H54 (cell line): ENCODE results near the gene HMGXB3.
"Not testable (repeated sequence)": the region's sequence is repeated elsewhere in the genome, so short reads cannot be mapped to it uniquely, and the experiment has no call there.

Source experiments
- DNase-seq: peaks from one replicate; pipeline ENCODE4 v3.0.0; 2011; ENCODE audit warnings: low spot score, mixed read lengths; ENCODE audit not compliant: insufficient read length
- FAIRE-seq: peaks from 3 replicates; lab custom pipeline; 2011; peaks lifted over from hg19 to GRCh38; lab: Jason Lieb, UNC
- POLR2A ChIP-seq: IDR thresholded peaks from 2 replicates; pipeline ENCODE4 v1.6.1; 2011; ENCODE audit warnings: low read depth, mild to moderate bottlenecking, low read length

Gene HMGXB3

GRCh38 chr5:150017226-150018005 lies 16.9 kb downstream of the HMGXB3 start:
- DNase-seq: no peak
- no peak for TF ChIP-seq POLR2A
- no peak for FAIRE-seq

GRCh38 chr5:150020249-150020648 lies 19.7 kb downstream of the HMGXB3 start:
- TF ChIP-seq POLR2A: no peak
- DNase-seq: no peak
- FAIRE-seq: no peak

GRCh38 chr5:150021491-150022157 lies 21.1 kb downstream of the HMGXB3 start:
- TF ChIP-seq POLR2A: no peak
- peak; percentile 66 for FAIRE-seq
- no peak for DNase-seq

- TF ChIP-seq POLR2A: no peak
- FAIRE-seq (peak; percentile 55), DNase-seq (no peak)
Observed at GRCh38 chr5:150022158-150022531, 21.6 kb downstream of the HMGXB3 start.

- no peak for FAIRE-seq
- no peak for DNase-seq
- no peak for TF ChIP-seq POLR2A
Observed at GRCh38 chr5:150022681-150023080, 22.1 kb downstream of the HMGXB3 start.

- no peak for TF ChIP-seq POLR2A
- FAIRE-seq (no peak), DNase-seq (no peak)
Observed at GRCh38 chr5:150023136-150023535, 22.6 kb downstream of the HMGXB3 start.

- TF ChIP-seq POLR2A: no peak
- FAIRE-seq: no peak
- no peak for DNase-seq
Observed at GRCh38 chr5:150024346-150024984, 23.9 kb downstream of the HMGXB3 start.

- DNase-seq (no peak), FAIRE-seq (no peak)
- no peak for TF ChIP-seq POLR2A
Observed at GRCh38 chr5:150026682-150027172, 26.2 kb downstream of the HMGXB3 start.

- not testable (repeated sequence) for FAIRE-seq, DNase-seq
Observed at GRCh38 chr5:150028047-150028446, 27.5 kb downstream of the HMGXB3 start.

- DNase-seq: no peak
- TF ChIP-seq POLR2A: no peak
- no peak for FAIRE-seq
Observed at GRCh38 chr5:150033334-150033733, 32.8 kb downstream of the HMGXB3 start.

- TF ChIP-seq POLR2A: no peak
- FAIRE-seq (no peak), DNase-seq (no peak)
Observed at GRCh38 chr5:150034662-150035061, 34.1 kb downstream of the HMGXB3 start.

- FAIRE-seq: no peak
- no peak for TF ChIP-seq POLR2A
- no peak for DNase-seq
Observed at GRCh38 chr5:150035139-150035895, 34.8 kb downstream of the HMGXB3 start.

- FAIRE-seq (peak; percentile 96), DNase-seq (peak; percentile 90)
- TF ChIP-seq POLR2A: no peak
Observed at GRCh38 chr5:150036513-150036912, 36.0 kb downstream of the HMGXB3 start.

- DNase-seq (no peak), FAIRE-seq (no peak)
- TF ChIP-seq POLR2A: no peak
Observed at GRCh38 chr5:150038547-150038946, 38.0 kb downstream of the HMGXB3 start.
